GM19324 (cell line): ENCODE data around the gene EVA1A.

ENCODE experiments used
- ATAC-seq: cut with Tn5 transposase; IDR thresholded peaks from one replicate; pipeline ENCODE4 v1.9.1; 2021; ENCODE audit warnings: mild to moderate bottlenecking, moderate library complexity; ENCODE audit not compliant: unreplicated experiment, low FRiP score

The EVA1A gene

DNA sequence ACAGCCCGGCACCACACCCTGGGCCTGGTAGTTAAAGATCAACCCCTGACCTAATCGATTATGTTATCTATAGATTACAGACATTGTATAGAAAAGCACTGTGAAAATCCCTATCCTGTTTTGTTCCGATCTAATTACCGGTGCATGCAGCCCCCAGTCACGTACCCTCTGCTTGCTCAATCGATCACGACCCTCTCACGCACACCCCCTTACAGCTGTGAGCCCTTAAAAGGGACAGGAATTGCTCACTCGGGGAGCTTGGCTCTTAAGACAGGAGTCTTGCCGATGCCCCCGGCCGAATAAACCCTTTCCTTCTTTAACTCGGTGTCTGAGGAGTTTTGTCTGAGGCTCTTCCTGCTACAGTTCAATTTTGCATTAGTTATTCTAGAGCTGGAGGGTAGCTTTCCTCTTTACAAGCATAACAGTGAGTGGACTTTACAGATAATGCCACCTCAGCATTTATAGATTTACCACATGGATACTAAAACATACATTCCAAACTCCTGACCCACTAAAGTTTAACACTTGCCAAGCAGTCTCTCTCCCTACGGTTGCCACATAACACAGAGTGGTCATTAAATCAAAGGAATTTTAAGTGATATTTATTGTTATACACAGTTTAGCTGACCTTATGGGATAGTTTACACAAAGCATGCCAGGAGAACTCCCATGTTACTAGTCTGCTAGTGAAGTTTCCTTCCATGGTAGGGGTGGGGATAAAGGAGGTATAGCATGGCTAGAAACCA lies 101.0 kb downstream of the EVA1A start:
- no peak for ATAC-seq

GRCh38 chr2:75458201-75458600 lies 102.5 kb downstream of the EVA1A start:
- ATAC-seq = no peak

GRCh38 chr2:75456825-75457224 lies 103.9 kb downstream of the EVA1A start:
- no peak for ATAC-seq

DNA sequence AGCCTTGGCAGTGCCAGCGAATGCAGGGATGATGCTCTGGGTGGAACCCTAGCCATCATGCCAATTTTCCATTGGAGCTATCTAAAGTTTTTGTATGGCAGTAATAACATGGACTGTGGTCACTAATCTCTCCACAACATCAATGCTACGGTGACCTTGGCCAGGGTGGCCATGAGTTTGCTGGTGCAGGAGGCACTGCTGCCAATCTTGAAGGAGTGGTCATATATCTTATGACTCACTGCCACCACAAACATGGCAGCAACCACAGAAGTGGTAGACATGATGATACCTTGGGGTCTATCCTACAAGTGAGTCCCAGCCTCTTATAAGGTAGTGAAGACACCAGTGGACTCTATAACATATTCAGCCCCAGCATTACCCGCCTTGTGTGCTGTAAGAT lies 104.6 kb downstream of the EVA1A start:
- ATAC-seq = no peak

GRCh38 chr2:75454241-75454620 lies 106.5 kb downstream of the EVA1A start:
- no peak for ATAC-seq

- ATAC-seq = no peak
Measured at GRCh38 chr2:75453384-75454240, 107.1 kb downstream of the EVA1A start.

DNA sequence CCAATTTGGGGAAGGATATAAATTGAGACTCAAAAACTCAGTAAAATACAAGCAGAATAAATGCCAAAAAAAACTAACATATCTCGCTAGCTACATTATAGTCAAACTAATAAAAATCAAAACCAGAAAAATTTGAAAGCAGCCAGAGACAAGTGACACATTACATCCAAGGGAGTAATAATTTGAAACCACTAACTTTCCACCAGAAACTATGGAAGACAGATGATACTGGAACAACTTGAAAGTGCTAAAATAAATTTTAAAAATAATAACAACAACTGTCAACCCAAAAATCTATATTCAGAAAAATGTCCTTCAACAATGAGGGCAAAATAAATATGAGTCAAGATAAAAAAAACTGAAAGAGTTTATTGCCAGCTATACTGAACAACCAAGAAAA lies 110.7 kb downstream of the EVA1A start:
- no peak for ATAC-seq

- ATAC-seq = no peak
Measured at GRCh38 chr2:75447176-75447575, 113.6 kb downstream of the EVA1A start.
